ENCODE results near the gene CD6.

The CD6 gene

GRCh38 chr11:60960405-60960804, 11.1 kb upstream of the CD6 start:
- H3K4me3 ChIP-seq (ENCODE audit: low read depth in 1 of 2, low read length in 2 of 2): no peak overlapping the region
- no peak for TF ChIP-seq CTCF (IDR thresholded peaks at IDR 0.05; ENCODE audit: borderline replicate concordance, extremely low read depth, low read length, poor library complexity, severe bottlenecking)
- TF ChIP-seq EZH2 (IDR thresholded peaks at IDR 0.05; ENCODE audit: borderline replicate concordance, low read depth, low read length, severe bottlenecking): no peak
- H3K79me2 ChIP-seq (ENCODE audit: insufficient read depth, low read length): no peaks in the 10 kb centered on the region
- no peaks in the 10 kb centered on the region for H3K9me3 ChIP-seq (ENCODE audit: insufficient read depth, low read length, severe bottlenecking)
- DNase-seq (no peak), ATAC-seq (ENCODE audit: insufficient read depth, low read depth) (no peak)
- H3K27ac ChIP-seq (ENCODE audit: low read length): no peak overlapping the region
- no peak overlapping the region for H3K9ac ChIP-seq (ENCODE audit: low read depth, low read length)
- no peak overlapping the region for H3K4me2 ChIP-seq (ENCODE audit: insufficient read depth, low read length)
- no peaks in the 10 kb centered on the region for H3K36me3 ChIP-seq (ENCODE audit: insufficient read depth, low read length)
- H4K20me1 ChIP-seq (ENCODE audit: insufficient read depth, low read length): no peaks in the 10 kb centered on the region
- no peak overlapping the region for H2AFZ ChIP-seq (ENCODE audit: low read depth, low read length)
- no peaks in the 10 kb centered on the region for H3K4me1 ChIP-seq (ENCODE audit: insufficient read depth, low read length)
- no peaks in the 10 kb centered on the region for H3K27me3 ChIP-seq (ENCODE audit: insufficient read depth, low read length, poor library complexity)

GRCh38 chr11:60964801-60965200, 6.7 kb upstream of the CD6 start:
- Histone ChIP-seq H3K27ac (ENCODE audit: low read length) (no peak overlapping the region), H3K4me1 (ENCODE audit: insufficient read depth, low read length) (no peaks in the 10 kb centered on the region), H3K27me3 (ENCODE audit: insufficient read depth, low read length, poor library complexity) (no peaks in the 10 kb centered on the region)

GRCh38 chr11:60966890-60967289, 4.6 kb upstream of the CD6 start:
- no peak for ATAC-seq (ENCODE audit: insufficient read depth, low read depth)
- no peaks in the 10 kb centered on the region for H3K9me3 ChIP-seq (ENCODE audit: insufficient read depth, low read length, severe bottlenecking)
- no peak overlapping the region for H2AFZ ChIP-seq (ENCODE audit: low read depth, low read length)
- DNase-seq: no peak
- no peak overlapping the region for H3K4me3 ChIP-seq (ENCODE audit: low read depth in 1 of 2, low read length in 2 of 2)
- TF ChIP-seq CTCF (IDR thresholded peaks at IDR 0.05; ENCODE audit: borderline replicate concordance, extremely low read depth, low read length, poor library complexity, severe bottlenecking) (no peak), EZH2 (IDR thresholded peaks at IDR 0.05; ENCODE audit: borderline replicate concordance, low read depth, low read length, severe bottlenecking) (no peak)
- peaks cover 12% of the 10 kb centered on the region for H3K27me3 ChIP-seq (ENCODE audit: insufficient read depth, low read length, poor library complexity)
- H3K79me2 ChIP-seq (ENCODE audit: insufficient read depth, low read length): no peaks in the 10 kb centered on the region
- no peaks in the 10 kb centered on the region for H3K4me1 ChIP-seq (ENCODE audit: insufficient read depth, low read length)
- no peaks in the 10 kb centered on the region for H4K20me1 ChIP-seq (ENCODE audit: insufficient read depth, low read length)
- H3K27ac ChIP-seq (ENCODE audit: low read length): no peak overlapping the region
- H3K4me2 ChIP-seq (ENCODE audit: insufficient read depth, low read length): no peak overlapping the region
- no peaks in the 10 kb centered on the region for H3K36me3 ChIP-seq (ENCODE audit: insufficient read depth, low read length)
- H3K9ac ChIP-seq (ENCODE audit: low read depth, low read length): no peak overlapping the region

More at GRCh38 chr11:60964801-60965200, 6.7 kb upstream of the CD6 start:
- no peak for DNase-seq
- Histone ChIP-seq H3K9me3 (ENCODE audit: insufficient read depth, low read length, severe bottlenecking) (no peaks in the 10 kb centered on the region), H3K79me2 (ENCODE audit: insufficient read depth, low read length) (no peaks in the 10 kb centered on the region), H2AFZ (ENCODE audit: low read depth, low read length) (no peak overlapping the region), H3K4me3 (ENCODE audit: low read depth in 1 of 2, low read length in 2 of 2) (no peak overlapping the region), H3K36me3 (ENCODE audit: insufficient read depth, low read length) (no peaks in the 10 kb centered on the region), H3K4me2 (ENCODE audit: insufficient read depth, low read length) (no peak overlapping the region), H3K9ac (ENCODE audit: low read depth, low read length) (no peak overlapping the region), H4K20me1 (ENCODE audit: insufficient read depth, low read length) (no peaks in the 10 kb centered on the region)
- TF ChIP-seq CTCF (IDR thresholded peaks at IDR 0.05; ENCODE audit: borderline replicate concordance, extremely low read depth, low read length, poor library complexity, severe bottlenecking) (no peak), EZH2 (IDR thresholded peaks at IDR 0.05; ENCODE audit: borderline replicate concordance, low read depth, low read length, severe bottlenecking) (no peak)
- ATAC-seq (ENCODE audit: insufficient read depth, low read depth): no peak

GRCh38 chr11:60968223-60968622, 3.3 kb upstream of the CD6 start:
- Histone ChIP-seq H2AFZ (ENCODE audit: low read depth, low read length) (no peak overlapping the region), H3K9ac (ENCODE audit: low read depth, low read length) (no peak overlapping the region), H4K20me1 (ENCODE audit: insufficient read depth, low read length) (no peaks in the 10 kb centered on the region), H3K27me3 (ENCODE audit: insufficient read depth, low read length, poor library complexity) (peaks cover 26% of the 10 kb centered on the region), H3K9me3 (ENCODE audit: insufficient read depth, low read length, severe bottlenecking) (no peaks in the 10 kb centered on the region), H3K27ac (ENCODE audit: low read length) (no peak overlapping the region), H3K36me3 (ENCODE audit: insufficient read depth, low read length) (no peaks in the 10 kb centered on the region), H3K79me2 (ENCODE audit: insufficient read depth, low read length) (no peaks in the 10 kb centered on the region), H3K4me3 (ENCODE audit: low read depth in 1 of 2, low read length in 2 of 2) (no peak overlapping the region), H3K4me1 (ENCODE audit: insufficient read depth, low read length) (no peaks in the 10 kb centered on the region), H3K4me2 (ENCODE audit: insufficient read depth, low read length) (no peak overlapping the region)
- ATAC-seq (ENCODE audit: insufficient read depth, low read depth): no peak
- no peak for DNase-seq
- no peak for TF ChIP-seq CTCF (IDR thresholded peaks at IDR 0.05; ENCODE audit: borderline replicate concordance, extremely low read depth, low read length, poor library complexity, severe bottlenecking)
- TF ChIP-seq EZH2 (IDR thresholded peaks at IDR 0.05; ENCODE audit: borderline replicate concordance, low read depth, low read length, severe bottlenecking): no peak

Measured in DND-41 (cell line).